ENCODE data around the gene KIAA1210. TPM values are rescaled to one million over a fixed set of nuclear protein-coding genes. Genes with fewer than 3 reads are reported as not detected.

KIAA1210 gene
- polyA plus RNA-seq, 5 donors, result 0.44 to 1.4 (median 1.2) TPM

- DNase-seq, result no peak
Measured at GRCh38 chrX:119093991-119094735, 33.4 kb downstream of the KIAA1210 start.

- no peak for DNase-seq
Measured at GRCh38 chrX:119090627-119091026, 37.0 kb downstream of the KIAA1210 start.

GRCh38 chrX:119089619-119090018, 38.0 kb downstream of the KIAA1210 start:
- DNase-seq, result no peak

- DNase-seq, result no peak
Measured at GRCh38 chrX:119087121-119087520, 40.5 kb downstream of the KIAA1210 start.

- DNase-seq, result no peak
Measured at GRCh38 chrX:119084766-119085165, 42.8 kb downstream of the KIAA1210 start.

- no peak for DNase-seq
Measured at GRCh38 chrX:119082278-119082677, 45.3 kb downstream of the KIAA1210 start.

- peak in 1 of 2 donors; percentile 15 for DNase-seq
Measured at GRCh38 chrX:119075270-119076025, 52.2 kb downstream of the KIAA1210 start.

- DNase-seq, result no peak
Measured at GRCh38 chrX:119073911-119074310, 53.7 kb downstream of the KIAA1210 start.

GRCh38 chrX:119073200-119073905, 54.3 kb downstream of the KIAA1210 start:
- no peak for DNase-seq

GRCh38 chrX:119072744-119073143, 54.9 kb downstream of the KIAA1210 start, which contains the start of gene CT47C1:
Gene CT47C1 (plus strand): TSS chrX:119072993. CDS start chrX:119073226, 233 bp downstream.
- DNase-seq, result no peak

GRCh38 chrX:119071381-119071780, 56.2 kb downstream of the KIAA1210 start:
- no peak for DNase-seq

GRCh38 chrX:119069762-119070161, 57.9 kb downstream of the KIAA1210 start:
- no peak for DNase-seq

- no peak for DNase-seq
Measured at GRCh38 chrX:119069128-119069527, 58.5 kb downstream of the KIAA1210 start.

- peak; percentile 12 to 24 for DNase-seq
Measured at GRCh38 chrX:119067023-119067739, 60.4 kb downstream of the KIAA1210 start.

GRCh38 chrX:119063428-119063827, 64.2 kb downstream of the KIAA1210 start:
- no peak for DNase-seq

GRCh38 chrX:119062750-119063374, 64.8 kb downstream of the KIAA1210 start:
- DNase-seq, result no peak

- no peak for DNase-seq
Measured at GRCh38 chrX:119055687-119056086, 71.9 kb downstream of the KIAA1210 start.

- no peak for DNase-seq
Measured at GRCh38 chrX:119045884-119046283, 81.7 kb downstream of the KIAA1210 start.

- DNase-seq, result no peak
Measured at GRCh38 chrX:119042996-119043395, 84.6 kb downstream of the KIAA1210 start.

GRCh38 chrX:119042040-119042439, 85.6 kb downstream of the KIAA1210 start:
- DNase-seq, result no peak

GRCh38 chrX:119041175-119041574, 86.4 kb downstream of the KIAA1210 start:
- DNase-seq, result no peak

All from right lung (tissue), 5 donors.